ENCODE results near the gene POMT1. TPM values are rescaled to one million over a fixed set of nuclear protein-coding genes. Genes with fewer than 3 reads are reported as not detected.

The POMT1 gene
- total RNA-seq, 1 experiment from 2014 or later, result 39.6 TPM

DNA sequence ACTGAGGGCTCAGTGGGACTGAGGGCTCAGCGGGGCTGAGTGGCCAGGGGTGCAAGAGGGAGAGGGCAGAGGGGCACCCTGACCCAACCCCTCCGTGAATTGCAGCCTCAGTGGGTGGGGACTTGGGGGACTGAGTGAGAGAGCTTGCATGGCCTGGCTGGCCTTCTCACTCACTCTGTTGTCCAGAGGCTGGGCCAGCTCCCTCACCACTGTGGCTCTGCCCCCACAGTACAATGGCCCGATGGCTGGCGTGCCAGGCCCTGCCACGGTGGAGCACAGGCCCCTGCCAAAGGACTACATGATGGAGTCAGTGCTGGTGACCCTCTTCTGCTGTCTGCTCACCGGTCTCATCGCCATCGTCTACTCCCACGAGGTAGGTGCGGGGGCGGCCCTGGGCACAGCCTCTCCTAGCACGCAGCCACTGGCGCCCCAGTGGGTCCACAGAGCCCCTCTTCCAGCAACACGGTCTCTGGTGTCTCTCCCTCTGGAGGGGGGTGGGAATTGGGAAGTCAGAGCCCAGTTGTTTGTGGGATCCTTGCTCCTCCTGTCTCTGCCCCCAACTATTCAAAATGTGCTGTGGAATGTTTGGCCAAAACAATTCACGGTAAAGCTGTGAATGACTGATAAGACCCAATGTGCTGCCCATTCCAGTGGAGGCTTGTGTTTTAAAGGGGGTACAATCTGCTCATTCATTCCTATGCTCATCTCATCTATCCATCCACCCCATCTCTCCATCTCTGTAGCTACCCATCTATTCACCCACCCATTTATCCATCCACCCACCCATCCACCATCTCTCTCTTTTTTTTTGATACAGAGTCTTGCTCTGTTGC lies 53.3 kb downstream of the POMT1 start:
- no TSS peak for BruUV-seq (replicated peaks)
- TF ChIP-seq, protein P1, sequence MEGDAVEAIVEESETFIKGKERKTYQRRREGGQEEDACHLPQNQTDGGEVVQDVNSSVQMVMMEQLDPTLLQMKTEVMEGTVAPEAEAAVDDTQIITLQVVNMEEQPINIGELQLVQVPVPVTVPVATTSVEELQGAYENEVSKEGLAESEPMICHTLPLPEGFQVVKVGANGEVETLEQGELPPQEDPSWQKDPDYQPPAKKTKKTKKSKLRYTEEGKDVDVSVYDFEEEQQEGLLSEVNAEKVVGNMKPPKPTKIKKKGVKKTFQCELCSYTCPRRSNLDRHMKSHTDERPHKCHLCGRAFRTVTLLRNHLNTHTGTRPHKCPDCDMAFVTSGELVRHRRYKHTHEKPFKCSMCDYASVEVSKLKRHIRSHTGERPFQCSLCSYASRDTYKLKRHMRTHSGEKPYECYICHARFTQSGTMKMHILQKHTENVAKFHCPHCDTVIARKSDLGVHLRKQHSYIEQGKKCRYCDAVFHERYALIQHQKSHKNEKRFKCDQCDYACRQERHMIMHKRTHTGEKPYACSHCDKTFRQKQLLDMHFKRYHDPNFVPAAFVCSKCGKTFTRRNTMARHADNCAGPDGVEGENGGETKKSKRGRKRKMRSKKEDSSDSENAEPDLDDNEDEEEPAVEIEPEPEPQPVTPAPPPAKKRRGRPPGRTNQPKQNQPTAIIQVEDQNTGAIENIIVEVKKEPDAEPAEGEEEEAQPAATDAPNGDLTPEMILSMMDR (conservative IDR thresholded peaks at IDR 0.05; ENCODE audit: low read depth, low read length), result no peak
- TF ChIP-seq EZH2 (IDR thresholded peaks at IDR 0.05; ENCODE audit: borderline replicate concordance, low read depth, low read length, poor library complexity, severe bottlenecking), result no peak
- no peak overlapping the region for H3K4me3 ChIP-seq (ENCODE audit: low read depth, low read length, poor library complexity, severe bottlenecking)
- H3K27me3 ChIP-seq (replicated peaks; ENCODE audit: insufficient read depth, low read depth, low read length, poor library complexity), result peaks cover 20% of the 10 kb centered on the region
- H3K4me1 ChIP-seq (ENCODE audit: insufficient read depth, low read length, poor library complexity, severe bottlenecking), result no peaks in the 10 kb centered on the region
- intact Hi-C loops (cut with micrococcal nuclease; ENCODE audit: unreplicated experiment), result no loop called here
- no peak overlapping the region for H3K27ac ChIP-seq (ENCODE audit: low read depth, low read length, poor library complexity, severe bottlenecking)
- POLR2A ChIA-PET (ENCODE audit: low non-redundant PET), result no interaction called here
- DNase-seq (ENCODE audit: low spot score), result no peak
- peaks cover 9% of the 10 kb centered on the region for H3K9me3 ChIP-seq (ENCODE audit: low read depth, low read length, poor library complexity, severe bottlenecking)
- CTCF ChIA-PET, result no interaction called here
- H3K36me3 ChIP-seq (ENCODE audit: insufficient read depth, low read length, poor library complexity, severe bottlenecking), result no peaks in the 10 kb centered on the region

- TF ChIP-seq, protein P1 (conservative IDR thresholded peaks at IDR 0.05; ENCODE audit: low read depth, low read length), result no peak
- TF ChIP-seq EZH2 (IDR thresholded peaks at IDR 0.05; ENCODE audit: borderline replicate concordance, low read depth, low read length, poor library complexity, severe bottlenecking), result no peak
- no peaks in the 10 kb centered on the region for H3K4me1 ChIP-seq (ENCODE audit: insufficient read depth, low read length, poor library complexity, severe bottlenecking)
- H3K4me3 ChIP-seq (ENCODE audit: low read depth, low read length, poor library complexity, severe bottlenecking), result no peak overlapping the region
- ChIA-PET CTCF (no interaction called here), POLR2A (ENCODE audit: low non-redundant PET) (no interaction called here)
- peaks cover 20% of the 10 kb centered on the region for H3K27me3 ChIP-seq (replicated peaks; ENCODE audit: insufficient read depth, low read depth, low read length, poor library complexity)
- H3K9me3 ChIP-seq (ENCODE audit: low read depth, low read length, poor library complexity, severe bottlenecking), result peaks cover 9% of the 10 kb centered on the region
- no TSS peak for BruUV-seq (replicated peaks)
- no peak for DNase-seq (ENCODE audit: low spot score)
- no peak overlapping the region for H3K27ac ChIP-seq (ENCODE audit: low read depth, low read length, poor library complexity, severe bottlenecking)
- intact Hi-C loops (cut with micrococcal nuclease; ENCODE audit: unreplicated experiment), result no loop called here
- no peaks in the 10 kb centered on the region for H3K36me3 ChIP-seq (ENCODE audit: insufficient read depth, low read length, poor library complexity, severe bottlenecking)
These were observed 55.3 kb downstream of the POMT1 start for GRCh38 chr9:131557855-131558548.

GRCh38 chr9:131559421-131560000 lies 56.8 kb downstream of the POMT1 start:
- intact Hi-C loops (cut with micrococcal nuclease; ENCODE audit: unreplicated experiment), result no loop called here
- H3K27me3 ChIP-seq (replicated peaks; ENCODE audit: insufficient read depth, low read depth, low read length, poor library complexity), result peaks cover 11% of the 10 kb centered on the region
- TF ChIP-seq EZH2 (IDR thresholded peaks at IDR 0.05; ENCODE audit: borderline replicate concordance, low read depth, low read length, poor library complexity, severe bottlenecking), result no peak
- TF ChIP-seq, protein P1 (conservative IDR thresholded peaks at IDR 0.05; ENCODE audit: low read depth, low read length), result no peak
- no peak overlapping the region for H3K4me3 ChIP-seq (ENCODE audit: low read depth, low read length, poor library complexity, severe bottlenecking)
- H3K36me3 ChIP-seq (ENCODE audit: insufficient read depth, low read length, poor library complexity, severe bottlenecking), result no peaks in the 10 kb centered on the region
- ChIA-PET CTCF (no interaction called here), POLR2A (ENCODE audit: low non-redundant PET) (no interaction called here)
- no peaks in the 10 kb centered on the region for H3K4me1 ChIP-seq (ENCODE audit: insufficient read depth, low read length, poor library complexity, severe bottlenecking)
- BruUV-seq (replicated peaks), result no TSS peak
- no peak overlapping the region for H3K27ac ChIP-seq (ENCODE audit: low read depth, low read length, poor library complexity, severe bottlenecking)
- no peak for DNase-seq (ENCODE audit: low spot score)
- peaks cover 9% of the 10 kb centered on the region for H3K9me3 ChIP-seq (ENCODE audit: low read depth, low read length, poor library complexity, severe bottlenecking)

All from A673 (cell line).